Renal cortical epithelial cell (primary cell): ENCODE measurements around the gene PRSS2. TPM values are rescaled to one million over a fixed set of nuclear protein-coding genes. Genes with fewer than 3 reads are reported as not detected.

Source experiments
- total RNA-seq: library from RNA; depleted of rRNA; stranded (reverse); fragments of >200 nt; gene quantifications from 2 replicates; pipeline ENCODE4 v1.2.3, GENCODE V29; 2014

PRSS2 gene
- total RNA-seq, 1 donor from 2014 or later = not detected

Other genes starting within 250 kb of the PRSS2 start
- not detected in 2 replicates for gene PRSS1, start 21.5 kb upstream of the PRSS2 start, total RNA-seq
- 0.35 and 2.0 TPM in 2 replicates for gene EPHB6, start 84.1 kb downstream of the PRSS2 start, total RNA-seq
- gene TRPV6, start 114.8 kb downstream of the PRSS2 start, total RNA-seq = 0.05 TPM in 1 of 2 replicates, not detected in the other
- not detected in 2 replicates for gene TRPV5, start 162.8 kb downstream of the PRSS2 start, total RNA-seq
- gene LLCFC1, start 168.5 kb downstream of the PRSS2 start, total RNA-seq = not detected in 2 replicates
- gene KEL, start 191.4 kb downstream of the PRSS2 start, total RNA-seq = 0.20 TPM in 1 of 2 replicates, not detected in the other